Measurements from ENCODE around the gene RBM3. TPM values are rescaled to one million over a fixed set of nuclear protein-coding genes. Genes with fewer than 3 reads are reported as not detected.

Gene RBM3
- polyA plus RNA-seq, 3 donors: 187 to 302 (median 203) TPM

DNA sequence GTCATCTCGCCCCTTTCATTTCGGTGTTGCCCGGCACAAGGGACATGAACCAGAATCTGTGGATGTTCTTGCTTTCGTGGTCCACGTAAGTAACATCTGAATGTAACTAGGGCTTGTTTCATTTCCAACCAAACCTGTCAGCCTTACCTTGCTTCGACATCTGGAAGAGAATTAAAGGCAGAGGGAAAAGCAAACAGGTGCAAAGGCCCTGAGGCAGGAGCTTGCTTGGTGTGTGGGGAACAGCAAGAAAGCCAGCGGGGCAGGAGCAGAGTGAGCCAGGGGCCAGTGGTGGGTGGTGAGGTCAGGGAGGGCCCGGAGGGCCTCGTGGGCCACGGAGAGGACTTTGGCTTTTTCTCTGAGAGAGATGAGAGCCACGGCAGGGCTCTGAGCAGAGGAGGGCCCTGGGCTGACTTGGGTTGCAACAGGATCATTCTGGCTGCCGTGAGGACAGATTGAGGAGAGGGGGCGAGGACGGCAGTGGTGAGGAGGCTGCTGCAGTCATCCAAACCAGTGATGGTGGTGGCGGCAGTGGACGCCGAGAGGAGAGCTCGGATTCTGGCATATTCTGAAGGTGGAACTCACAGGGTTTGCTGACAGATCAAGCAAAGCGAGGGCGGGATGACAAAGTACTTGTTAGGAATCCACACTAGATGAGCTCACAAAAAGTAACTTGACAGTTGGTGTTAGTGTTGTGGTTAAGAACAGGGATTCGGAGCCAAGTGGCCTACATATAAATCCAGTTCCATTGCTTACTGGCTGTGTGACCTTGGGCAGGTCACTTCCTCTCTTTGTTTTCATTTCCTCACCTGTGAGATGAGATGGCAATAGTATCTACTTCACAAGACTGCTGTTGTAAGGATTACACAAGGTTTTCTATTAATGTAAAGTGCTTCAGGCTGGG lies 16.2 kb downstream of the RBM3 start:
- peaks cover 0 to 2% (median 1%) of the 10 kb centered on the region in 3 donors for H3K27me3 Mint-ChIP-seq (ENCODE audit: low read depth in 3 of 3)
- H3K4me3 ChIP-seq (replicated peaks in 1 of 3; ENCODE audit: low read depth in 2 of 3, low read length in 3 of 3): no peak overlapping the region
- H4K20me1 ChIP-seq (ENCODE audit: insufficient read depth, low read length): no peaks in the 10 kb centered on the region
- intact Hi-C loops (cut with micrococcal nuclease): no loop called here
- H3K27ac Mint-ChIP-seq: no peak overlapping the region
- H3K79me2 ChIP-seq (ENCODE audit: insufficient read depth, low read length): no peaks in the 10 kb centered on the region
- H3K4me1 Mint-ChIP-seq: peaks cover 4% of the 10 kb centered on the region
- 96% methylated on average over 8 of the region's 21 CpGs for WGBS (ENCODE audit: insufficient coverage)
- no peak overlapping the region for H3K27ac ChIP-seq (ENCODE audit: low read depth in 1 of 2, low read length in 2 of 2)
- no peak overlapping the region for H3K4me3 Mint-ChIP-seq
- H3K9ac ChIP-seq (ENCODE audit: insufficient read depth, low read length, poor library complexity, severe bottlenecking): no peak overlapping the region
- no peaks in the 10 kb centered on the region for H3K36me3 Mint-ChIP-seq
- no peaks in the 10 kb centered on the region for H3K27me3 ChIP-seq (ENCODE audit: control insufficient read depth in 2 of 2, insufficient read depth in 2 of 2, low read length in 2 of 2)
- H3K4me2 ChIP-seq (replicated peaks; ENCODE audit: extremely low read depth, low read length, poor library complexity, severe bottlenecking): no peak overlapping the region
- no peaks in the 10 kb centered on the region for H3K36me3 ChIP-seq (replicated peaks in 1 of 2; ENCODE audit: control insufficient read depth in 1 of 2, insufficient read depth in 2 of 2, low read length in 2 of 2)
- H2AFZ ChIP-seq (ENCODE audit: insufficient read depth, low read depth, low read length, poor library complexity, severe bottlenecking): no peak overlapping the region
- no peaks in the 10 kb centered on the region for H3K9me3 ChIP-seq (replicated peaks in 1 of 2; ENCODE audit: control insufficient read depth in 1 of 2, insufficient read depth in 1 of 2, low read length in 2 of 2)
- DNase-seq: no peak
- peaks cover 0 to 3% (median 0%) of the 10 kb centered on the region in 7 donors for H3K9me3 Mint-ChIP-seq
- H3K4me1 ChIP-seq (ENCODE audit: control insufficient read depth in 1 of 2, insufficient read depth in 2 of 2, low read length in 2 of 2): no peaks in the 10 kb centered on the region
- TF ChIP-seq, protein P1, sequence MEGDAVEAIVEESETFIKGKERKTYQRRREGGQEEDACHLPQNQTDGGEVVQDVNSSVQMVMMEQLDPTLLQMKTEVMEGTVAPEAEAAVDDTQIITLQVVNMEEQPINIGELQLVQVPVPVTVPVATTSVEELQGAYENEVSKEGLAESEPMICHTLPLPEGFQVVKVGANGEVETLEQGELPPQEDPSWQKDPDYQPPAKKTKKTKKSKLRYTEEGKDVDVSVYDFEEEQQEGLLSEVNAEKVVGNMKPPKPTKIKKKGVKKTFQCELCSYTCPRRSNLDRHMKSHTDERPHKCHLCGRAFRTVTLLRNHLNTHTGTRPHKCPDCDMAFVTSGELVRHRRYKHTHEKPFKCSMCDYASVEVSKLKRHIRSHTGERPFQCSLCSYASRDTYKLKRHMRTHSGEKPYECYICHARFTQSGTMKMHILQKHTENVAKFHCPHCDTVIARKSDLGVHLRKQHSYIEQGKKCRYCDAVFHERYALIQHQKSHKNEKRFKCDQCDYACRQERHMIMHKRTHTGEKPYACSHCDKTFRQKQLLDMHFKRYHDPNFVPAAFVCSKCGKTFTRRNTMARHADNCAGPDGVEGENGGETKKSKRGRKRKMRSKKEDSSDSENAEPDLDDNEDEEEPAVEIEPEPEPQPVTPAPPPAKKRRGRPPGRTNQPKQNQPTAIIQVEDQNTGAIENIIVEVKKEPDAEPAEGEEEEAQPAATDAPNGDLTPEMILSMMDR (IDR thresholded peaks at IDR 0.05): no peak

DNA sequence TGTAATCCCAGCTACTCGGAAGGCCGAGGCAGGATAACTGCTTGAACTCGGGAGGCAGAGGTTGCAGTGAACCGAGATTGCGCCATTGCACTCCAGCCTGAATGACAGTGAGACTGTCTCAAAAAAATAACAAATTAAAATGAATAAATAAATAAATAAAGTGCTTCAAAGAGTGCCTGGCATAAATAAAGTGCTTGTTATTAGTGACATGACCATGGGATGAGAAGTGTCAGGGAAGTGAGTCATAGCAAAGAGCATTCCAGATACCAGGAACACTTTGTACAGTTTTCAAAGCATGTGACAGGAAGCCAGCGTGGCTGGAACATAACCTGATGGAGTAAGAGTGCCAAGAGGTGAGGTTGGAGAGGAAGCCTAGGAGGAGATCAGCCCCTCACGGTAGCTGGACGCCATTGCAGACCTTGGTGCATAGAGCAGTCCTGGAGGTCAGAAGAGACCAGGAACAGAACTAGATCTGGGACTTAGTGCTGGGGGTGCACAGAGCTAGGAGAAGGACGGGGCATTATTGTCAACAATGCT lies 17.0 kb downstream of the RBM3 start:
- Histone ChIP-seq H3K4me3 (replicated peaks in 1 of 3; ENCODE audit: low read depth in 2 of 3, low read length in 3 of 3) (no peak overlapping the region), H2AFZ (ENCODE audit: insufficient read depth, low read depth, low read length, poor library complexity, severe bottlenecking) (no peak overlapping the region), H3K79me2 (ENCODE audit: insufficient read depth, low read length) (no peaks in the 10 kb centered on the region), H3K27me3 (ENCODE audit: control insufficient read depth in 2 of 2, insufficient read depth in 2 of 2, low read length in 2 of 2) (no peaks in the 10 kb centered on the region), H3K27ac (ENCODE audit: low read depth in 1 of 2, low read length in 2 of 2) (no peak overlapping the region), H3K4me1 (ENCODE audit: control insufficient read depth in 1 of 2, insufficient read depth in 2 of 2, low read length in 2 of 2) (no peaks in the 10 kb centered on the region), H3K9ac (ENCODE audit: insufficient read depth, low read length, poor library complexity, severe bottlenecking) (no peak overlapping the region), H3K4me2 (replicated peaks; ENCODE audit: extremely low read depth, low read length, poor library complexity, severe bottlenecking) (no peak overlapping the region), H3K36me3 (replicated peaks in 1 of 2; ENCODE audit: control insufficient read depth in 1 of 2, insufficient read depth in 2 of 2, low read length in 2 of 2) (no peaks in the 10 kb centered on the region), H4K20me1 (ENCODE audit: insufficient read depth, low read length) (no peaks in the 10 kb centered on the region), H3K9me3 (replicated peaks in 1 of 2; ENCODE audit: control insufficient read depth in 1 of 2, insufficient read depth in 1 of 2, low read length in 2 of 2) (no peaks in the 10 kb centered on the region)
- TF ChIP-seq, protein P1 (IDR thresholded peaks at IDR 0.05): no peak
- peak overlapping the region in 1 of 7 donors; percentile 37 for H3K27ac Mint-ChIP-seq
- peaks cover 0 to 2% (median 1%) of the 10 kb centered on the region in 3 donors for H3K27me3 Mint-ChIP-seq (ENCODE audit: low read depth in 3 of 3)
- H3K4me3 Mint-ChIP-seq: no peak overlapping the region
- intact Hi-C loops (cut with micrococcal nuclease): no loop called here
- DNase-seq: no peak
- H3K9me3 Mint-ChIP-seq: peaks cover 0 to 6% (median 0%) of the 10 kb centered on the region in 7 donors
- no peaks in the 10 kb centered on the region for H3K36me3 Mint-ChIP-seq
- H3K4me1 Mint-ChIP-seq: peaks cover 4% of the 10 kb centered on the region
- 75% methylated on average over 3 of the region's 9 CpGs for WGBS (ENCODE audit: insufficient coverage)

Measured in CD14-positive monocyte (primary cell).